GM19238 (cell line): ENCODE data around the gene ENTPD8.

Experiments
- DNase-seq: peaks from one replicate; pipeline ENCODE4 v3.0.0; 2011; ENCODE audit warnings: low spot score; ENCODE audit not compliant: insufficient read length

Gene ENTPD8

DNA sequence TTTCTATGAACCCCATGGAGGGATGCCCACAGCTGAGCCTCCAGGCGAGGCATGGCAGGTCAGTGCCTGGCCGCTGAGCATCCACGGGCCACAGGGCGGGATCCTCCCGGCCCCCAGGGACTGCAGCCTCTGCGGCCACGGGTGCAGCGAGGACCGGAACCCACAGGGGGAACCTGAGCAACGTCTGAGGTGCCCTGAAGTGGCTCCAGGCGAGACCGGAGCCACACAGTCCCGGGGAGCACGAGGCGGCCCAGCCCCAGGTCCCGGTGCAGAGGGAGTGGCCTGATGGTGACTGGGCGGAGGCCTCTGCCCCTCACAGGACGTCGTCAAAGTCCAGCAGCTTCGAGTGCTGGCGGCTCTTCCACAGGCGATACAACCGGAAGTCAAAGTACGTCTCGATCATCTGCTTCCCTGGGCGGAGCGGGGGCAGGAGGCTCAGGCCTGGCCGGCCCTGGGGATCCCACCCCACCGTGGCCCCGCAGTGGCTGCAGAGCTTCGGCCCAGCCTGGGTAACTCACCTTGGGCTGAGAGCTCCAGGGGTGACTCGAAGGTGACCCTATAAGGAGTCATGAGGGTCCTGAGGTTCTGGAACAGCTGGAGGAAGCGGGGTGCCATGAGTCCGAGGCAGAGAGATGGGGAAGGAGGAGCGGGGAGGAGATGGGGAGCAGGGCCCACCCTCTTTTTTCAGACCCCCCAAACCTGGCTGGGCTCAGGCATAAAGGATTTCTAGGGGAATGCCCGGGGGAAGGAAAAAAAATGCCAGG, 8.1 kb upstream of the ENTPD8 start:
- no peak for DNase-seq

DNA sequence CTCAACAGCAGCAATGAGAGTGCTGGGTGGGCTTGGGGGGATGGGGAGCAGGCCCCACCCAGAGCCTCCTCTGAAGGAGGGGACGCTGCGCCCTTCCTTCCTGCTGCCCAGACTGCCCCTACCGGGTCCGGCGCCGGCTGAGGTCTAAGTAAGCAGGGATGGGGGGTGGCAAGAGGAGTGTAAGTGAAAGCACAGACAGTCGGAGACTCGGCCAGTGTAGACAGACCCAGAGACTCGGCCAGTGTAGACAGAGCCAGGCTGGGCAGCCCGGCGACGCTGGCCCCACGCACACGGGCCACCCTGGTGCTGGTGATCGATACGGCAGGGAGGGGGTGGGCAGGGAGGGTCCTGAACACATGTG, 7.4 kb upstream of the ENTPD8 start:
- no peak for DNase-seq

DNA sequence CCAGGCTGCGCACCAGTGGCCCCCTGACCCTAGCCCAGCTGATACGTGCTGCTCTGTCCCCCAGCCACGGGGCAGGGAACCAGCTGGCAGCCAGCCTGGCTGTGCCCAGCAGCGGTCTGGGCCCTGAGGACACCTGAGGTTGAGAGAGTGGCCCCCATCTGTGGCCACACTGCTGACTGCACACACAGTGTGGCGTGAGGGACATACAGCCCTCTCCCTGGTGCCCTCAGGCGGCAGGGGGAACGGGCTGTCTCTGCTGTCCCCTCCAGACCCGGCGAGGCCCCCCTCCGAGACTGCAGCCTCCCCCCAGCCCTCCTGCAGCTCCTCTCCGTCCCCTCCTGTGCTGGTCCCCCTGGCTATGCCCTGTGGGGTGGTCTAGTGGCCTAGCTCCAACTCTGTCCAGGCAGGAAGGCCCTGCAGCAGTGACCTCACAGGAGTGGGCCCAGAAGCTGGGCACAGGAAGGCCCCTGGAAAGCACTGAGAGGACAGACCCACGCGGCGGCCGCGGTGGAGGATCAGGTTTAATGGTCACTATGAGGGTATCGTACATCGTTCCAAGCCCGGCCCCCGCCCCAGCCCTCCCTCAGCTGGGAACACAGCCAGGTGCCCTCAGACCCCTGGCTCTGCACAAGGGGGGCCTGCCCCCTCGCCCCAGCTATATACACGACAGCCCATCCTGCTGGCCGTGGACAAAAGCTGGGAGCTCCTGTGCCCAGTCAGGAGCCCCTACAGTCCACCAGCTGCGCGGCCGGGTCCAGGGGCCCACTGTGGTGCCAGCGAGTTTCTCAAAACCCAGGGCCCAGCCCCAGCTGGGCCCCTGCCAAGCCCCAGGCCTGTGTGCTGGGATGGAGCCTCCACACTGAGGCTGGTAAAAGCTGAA, 6.8 kb upstream of the ENTPD8 start:
- no peak for DNase-seq

DNA sequence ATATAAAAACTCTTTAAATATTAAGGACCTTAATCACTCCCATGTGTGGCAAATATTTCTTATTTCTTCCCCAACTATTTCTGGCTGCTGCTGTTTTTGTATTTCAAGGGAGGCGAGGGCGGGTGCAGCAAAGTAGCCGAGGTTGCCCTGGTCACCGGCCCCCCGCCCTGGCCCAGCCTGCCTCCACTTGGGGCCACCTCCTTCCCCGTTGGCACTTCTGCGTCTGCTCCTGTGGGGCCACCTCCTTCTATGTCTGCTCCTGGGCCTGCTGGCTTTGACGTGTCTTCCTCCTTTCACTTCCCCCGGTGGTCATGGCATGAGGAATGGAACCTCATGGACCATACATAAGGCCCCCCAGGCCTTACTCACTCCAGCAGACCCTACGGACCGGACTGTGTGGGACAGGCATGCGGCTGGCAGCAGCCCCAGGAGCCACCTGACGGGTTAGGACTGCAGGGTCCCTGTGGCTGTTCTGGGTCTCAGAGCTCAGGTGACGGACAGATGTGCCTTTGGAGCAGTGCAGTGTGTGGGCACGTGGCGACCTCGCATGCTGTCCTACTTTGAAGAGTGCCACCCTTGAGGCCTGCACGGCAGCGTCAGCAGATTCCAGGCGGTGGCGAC, 5.8 kb upstream of the ENTPD8 start:
- no peak for DNase-seq

DNA sequence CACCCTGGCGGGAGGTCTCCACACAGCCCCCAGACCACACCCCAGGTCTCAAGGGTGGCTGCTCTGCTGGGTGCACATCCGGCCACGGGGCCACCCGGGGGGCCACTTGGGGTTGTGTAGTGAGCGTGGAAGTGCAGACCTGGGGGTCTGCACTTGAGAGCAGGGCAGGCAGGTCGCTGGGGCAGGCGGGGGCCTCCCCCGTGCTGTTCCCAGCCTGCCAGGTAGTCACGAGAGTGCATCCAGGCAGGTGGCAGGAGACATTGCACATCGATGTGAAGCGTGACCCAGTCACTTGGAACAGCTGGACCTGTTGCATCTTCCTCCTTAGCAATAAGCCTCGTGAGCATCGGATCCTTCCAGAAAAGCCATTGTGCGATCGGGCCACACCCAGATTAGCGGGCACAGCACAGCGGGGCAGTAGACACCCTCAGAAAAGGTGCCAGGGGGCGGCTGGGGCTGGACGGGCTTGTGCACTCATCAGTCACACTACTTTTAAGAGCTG, 4.8 kb upstream of the ENTPD8 start:
- no peak for DNase-seq

DNA sequence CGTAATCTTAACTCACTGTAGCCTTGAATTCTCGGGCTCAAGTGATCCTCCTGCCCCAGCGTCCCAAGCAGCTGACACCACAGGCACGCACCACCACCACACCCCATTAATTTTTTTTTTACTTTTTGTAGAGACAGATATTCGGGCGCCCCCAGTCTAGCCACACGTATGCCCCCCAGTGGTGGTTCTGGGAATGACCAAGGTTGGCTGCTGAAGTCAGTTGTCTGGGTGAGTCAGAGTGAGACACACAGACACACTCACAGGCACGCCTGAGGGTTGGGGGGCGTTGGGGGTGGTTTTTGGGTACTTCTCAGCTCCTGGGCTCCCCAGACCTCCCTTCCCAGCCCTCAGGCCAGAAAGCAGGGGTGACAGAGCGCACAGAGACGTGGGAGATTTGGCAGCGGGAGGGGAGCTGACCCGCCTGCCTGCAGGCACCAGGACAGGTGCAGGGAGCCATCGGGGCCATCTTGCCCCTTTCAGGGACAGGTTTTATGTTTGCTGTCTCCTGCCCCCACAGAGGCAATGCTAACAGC, 4.2 kb upstream of the ENTPD8 start:
- DNase-seq = peak; percentile 87

DNA sequence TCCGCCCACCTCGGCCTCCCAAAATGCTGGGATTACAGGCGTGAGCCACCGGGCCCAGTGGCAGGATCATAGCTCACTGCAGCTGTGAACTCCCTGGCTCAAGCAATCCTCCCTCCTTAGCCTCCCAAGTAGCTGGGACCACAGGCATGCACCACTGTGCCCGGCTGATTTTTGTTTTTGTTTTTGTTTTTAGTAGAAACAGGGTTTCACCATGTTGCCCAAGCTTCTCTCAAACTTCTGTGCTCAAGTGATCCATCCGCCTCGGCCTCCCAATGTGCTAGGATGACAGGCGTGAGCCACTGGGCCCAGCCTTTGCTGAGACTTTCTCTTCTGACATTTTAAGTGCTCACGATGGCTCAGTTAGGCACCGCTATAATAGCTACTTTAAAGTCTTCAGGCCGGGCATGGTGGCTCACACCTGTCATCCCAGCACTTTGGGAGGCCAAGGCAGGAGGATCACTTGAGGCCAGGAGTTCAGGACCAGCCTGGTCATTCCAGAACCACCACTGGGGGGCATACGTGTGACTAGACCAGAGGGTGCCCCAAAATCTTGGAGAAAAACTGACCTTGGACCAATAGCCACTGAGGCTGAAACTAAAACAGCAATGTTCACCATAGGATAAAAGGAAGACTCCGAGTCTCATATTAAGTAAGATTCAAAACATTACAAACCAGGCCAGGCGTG, 3.1 kb upstream of the ENTPD8 start:
- DNase-seq = no peak

DNA sequence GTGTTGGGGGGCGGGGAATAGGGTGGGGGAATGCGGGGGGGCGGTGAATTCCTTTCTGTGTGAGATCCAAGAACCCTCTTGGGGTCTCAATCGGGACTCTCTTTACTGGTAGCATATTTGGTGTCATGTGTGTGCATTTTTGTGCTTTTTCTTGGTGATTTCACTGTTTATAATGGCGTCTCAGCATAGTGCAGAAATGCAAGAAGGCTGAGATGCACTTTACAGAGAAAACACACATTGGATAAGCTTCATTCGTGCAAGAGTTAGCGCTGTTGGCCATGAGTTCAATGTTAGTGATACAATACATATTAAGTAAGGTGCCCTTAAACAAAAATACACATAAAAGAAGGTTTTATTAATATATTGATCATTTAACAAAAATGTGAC, 771 bp upstream of the ENTPD8 start:
- no peak for DNase-seq

DNA sequence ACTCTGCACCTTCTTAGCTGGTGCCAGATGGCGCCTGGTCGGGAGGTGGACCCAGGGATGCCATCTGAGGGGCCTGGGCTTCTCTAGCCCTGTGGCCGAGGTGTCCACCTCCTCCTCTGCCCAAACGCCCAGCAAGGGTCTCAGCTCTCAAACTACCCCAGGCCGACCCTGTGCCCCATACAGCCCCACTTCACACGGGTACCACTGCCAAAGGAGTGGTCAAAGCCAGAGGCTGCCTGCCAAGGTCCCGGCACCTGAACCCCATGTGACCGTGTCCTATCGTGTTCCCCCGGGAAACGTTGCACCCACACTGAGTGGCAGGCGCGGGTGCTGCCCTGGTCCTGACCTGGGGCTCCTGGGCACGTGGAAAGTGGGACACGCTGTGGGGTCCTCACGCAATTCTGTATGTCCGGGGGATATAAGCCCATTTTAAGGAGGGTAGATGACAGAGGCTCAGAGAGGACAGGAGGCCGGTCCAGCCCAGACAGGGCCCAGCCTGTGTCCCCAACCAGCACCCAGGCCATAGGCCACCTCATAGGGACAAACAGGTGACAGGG, 1.9 kb downstream of the ENTPD8 start:
- DNase-seq = no peak

DNA sequence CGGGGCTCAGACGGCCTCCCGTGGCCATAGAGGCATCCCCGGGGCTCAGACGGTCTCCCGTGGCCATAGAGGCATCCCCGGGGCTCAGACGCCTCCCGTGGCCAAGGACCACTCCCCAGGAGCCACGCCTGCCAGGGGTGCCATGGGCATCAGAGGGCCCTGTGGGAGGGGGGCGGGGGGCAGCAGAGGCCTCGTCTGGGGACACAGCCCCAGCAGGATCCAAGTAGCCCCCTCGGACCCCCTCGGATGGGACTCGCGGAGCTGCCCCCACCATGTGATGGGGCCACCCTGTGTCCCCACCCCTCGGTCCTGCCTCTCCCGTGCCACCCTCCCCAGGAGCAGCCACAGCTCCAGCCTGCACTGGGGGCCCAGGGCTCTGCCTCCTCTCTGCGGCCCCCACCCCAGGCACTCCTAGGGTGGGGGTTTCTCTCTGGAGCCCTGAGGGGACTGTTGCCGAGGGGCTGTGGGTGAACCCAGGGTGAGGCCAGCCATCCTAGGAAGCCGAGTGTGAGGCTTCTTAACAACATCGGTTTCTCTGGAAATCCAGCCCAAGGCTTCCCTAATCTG, 2.5 kb downstream of the ENTPD8 start:
- no peak for DNase-seq

DNA sequence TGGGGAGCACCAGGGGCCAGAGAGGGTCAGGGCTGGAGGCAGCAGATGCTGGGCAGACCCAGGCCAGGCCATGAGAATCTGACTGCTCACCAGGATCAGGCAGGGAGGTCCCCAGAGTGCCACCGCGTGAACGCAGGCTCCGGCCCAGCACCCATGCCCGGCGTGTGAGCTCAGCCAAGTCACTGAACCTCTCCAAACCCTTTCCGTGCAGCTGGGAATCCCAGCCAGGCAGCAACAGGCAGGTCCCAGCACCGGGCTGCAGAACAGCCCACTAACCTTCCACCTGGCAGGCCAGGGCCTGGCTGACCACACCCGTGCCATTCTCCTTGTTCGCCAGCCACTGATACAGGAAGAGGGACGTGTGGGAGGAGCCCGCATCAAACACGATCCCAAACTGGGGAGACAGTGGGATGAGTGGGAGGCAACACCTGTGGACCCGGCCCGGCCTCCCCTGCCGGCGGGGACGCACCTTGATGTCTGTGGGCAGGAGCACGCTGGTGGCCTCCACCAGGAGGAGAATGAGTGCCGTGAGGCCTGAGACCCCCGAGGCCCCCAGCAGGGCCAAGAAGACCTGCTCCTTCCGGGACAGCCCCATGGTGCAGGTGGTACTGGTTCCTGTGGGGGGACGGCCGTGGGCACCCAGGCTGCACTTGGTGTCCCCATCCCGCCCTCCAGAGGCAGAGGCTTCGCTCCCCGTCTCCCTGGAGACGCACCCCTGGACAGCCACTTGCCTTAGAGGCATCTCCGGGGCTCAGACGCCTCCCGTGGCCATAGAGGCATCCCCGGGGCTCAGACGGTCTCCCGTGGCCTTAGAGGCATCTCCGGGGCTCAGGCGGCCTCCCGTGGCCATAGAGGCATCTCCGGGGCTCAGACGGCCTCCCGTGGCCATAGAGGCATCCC, 3.2 kb downstream of the ENTPD8 start:
- DNase-seq = no peak

DNA sequence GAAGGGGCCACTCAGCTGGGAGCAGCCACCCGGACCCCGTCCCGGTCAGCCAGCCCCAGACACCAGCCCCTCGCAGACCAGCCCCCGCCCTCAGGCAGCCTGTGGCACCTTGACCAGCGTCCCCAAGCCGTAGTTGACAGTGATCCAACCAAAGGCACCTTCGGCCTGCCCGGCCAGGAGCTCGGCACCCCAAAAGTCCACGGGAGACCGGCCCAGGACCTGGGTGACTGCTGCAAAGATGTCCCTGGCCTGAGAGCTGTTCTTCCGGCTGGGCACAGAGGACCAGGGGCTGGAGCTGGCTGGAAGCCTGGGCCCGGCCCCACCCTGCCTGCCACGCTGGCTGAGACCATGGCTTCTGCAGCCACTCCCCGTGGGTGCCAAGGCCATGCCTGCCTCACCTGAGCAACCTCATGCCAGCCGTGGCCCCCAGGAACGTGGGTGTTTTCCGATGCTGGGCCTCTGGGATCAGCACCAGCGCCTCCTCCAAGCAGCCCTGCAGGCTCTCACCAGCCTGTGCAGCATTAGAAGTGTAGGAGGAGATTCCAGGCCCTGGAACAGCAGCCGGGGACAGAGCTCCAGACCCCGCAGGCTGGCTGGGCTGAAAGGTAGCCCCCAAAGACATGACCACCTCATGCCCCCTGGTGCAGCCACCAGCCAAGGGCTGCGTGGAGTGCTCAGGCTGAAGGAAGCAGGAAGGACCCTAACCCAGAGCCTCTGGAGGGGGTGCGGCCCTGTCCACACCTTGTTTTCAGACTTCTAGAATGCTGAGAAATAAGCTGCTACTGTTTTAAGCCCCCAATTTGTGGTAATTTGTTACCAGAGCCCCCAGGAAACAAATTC, 4.2 kb downstream of the ENTPD8 start:
- DNase-seq = no peak

DNA sequence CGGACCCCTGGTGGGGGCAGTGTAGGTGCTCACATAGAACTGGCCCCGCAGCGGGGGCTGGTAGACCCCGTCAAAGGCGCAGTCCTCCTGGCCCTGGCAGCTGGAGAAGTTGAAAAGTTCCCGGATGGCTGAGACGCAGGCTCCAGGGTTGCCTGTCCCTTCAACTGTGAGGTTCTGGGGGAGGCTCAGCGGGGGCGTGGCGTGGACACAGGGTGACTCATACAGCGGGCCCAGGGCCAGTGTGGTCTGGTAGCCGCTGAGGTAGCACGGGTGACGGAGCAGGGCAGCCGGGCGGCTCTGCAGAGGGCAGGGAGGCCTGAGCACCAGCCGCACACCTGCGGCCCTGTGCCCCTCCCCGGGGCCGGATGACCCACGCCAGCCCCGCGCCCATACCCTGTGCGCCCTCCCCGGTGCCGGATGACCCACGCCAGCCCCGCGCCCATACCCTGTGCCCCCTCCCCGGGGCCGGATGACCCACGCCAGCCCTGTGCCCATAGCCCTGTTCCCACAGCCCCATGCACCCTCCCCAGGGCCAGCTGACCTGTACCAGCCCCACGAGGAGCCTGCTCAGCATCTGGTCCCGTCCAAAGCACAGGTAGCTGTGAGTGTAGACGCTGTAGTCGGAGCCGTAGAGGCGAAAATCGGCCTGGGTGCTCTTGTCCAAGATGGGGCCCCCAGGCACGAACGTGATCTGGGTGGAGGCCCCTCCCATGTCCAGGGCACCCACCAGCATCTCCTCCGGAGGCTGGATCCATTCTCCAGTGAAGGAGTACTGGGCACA, 5.0 kb downstream of the ENTPD8 start:
- no peak for DNase-seq

DNA sequence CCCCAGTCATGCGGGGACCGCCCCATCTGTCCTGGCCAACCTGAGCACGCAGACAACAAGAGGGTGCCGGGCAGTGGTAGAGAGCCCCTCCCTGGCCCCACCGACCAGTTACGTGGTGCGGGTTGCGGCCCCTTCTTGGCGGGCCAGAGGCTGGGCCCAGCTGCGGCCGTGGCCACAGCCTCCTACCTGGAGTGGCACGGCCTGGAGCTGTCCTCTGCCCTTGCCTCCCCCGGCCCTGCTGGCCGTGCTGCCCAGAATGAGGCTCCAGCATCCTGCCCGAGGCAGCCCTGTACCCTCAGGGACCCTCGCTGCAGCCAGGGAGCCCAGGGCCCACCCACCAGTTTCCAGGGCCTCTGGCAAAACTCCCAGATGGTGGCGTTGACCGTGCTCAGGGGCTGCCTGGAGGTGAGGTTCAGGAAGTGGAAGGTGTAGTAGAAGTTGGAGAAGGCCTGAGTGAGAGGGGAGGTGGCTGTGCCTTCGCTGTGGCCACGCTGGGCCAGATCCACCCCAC, 5.7 kb downstream of the ENTPD8 start:
- no peak for DNase-seq

DNA sequence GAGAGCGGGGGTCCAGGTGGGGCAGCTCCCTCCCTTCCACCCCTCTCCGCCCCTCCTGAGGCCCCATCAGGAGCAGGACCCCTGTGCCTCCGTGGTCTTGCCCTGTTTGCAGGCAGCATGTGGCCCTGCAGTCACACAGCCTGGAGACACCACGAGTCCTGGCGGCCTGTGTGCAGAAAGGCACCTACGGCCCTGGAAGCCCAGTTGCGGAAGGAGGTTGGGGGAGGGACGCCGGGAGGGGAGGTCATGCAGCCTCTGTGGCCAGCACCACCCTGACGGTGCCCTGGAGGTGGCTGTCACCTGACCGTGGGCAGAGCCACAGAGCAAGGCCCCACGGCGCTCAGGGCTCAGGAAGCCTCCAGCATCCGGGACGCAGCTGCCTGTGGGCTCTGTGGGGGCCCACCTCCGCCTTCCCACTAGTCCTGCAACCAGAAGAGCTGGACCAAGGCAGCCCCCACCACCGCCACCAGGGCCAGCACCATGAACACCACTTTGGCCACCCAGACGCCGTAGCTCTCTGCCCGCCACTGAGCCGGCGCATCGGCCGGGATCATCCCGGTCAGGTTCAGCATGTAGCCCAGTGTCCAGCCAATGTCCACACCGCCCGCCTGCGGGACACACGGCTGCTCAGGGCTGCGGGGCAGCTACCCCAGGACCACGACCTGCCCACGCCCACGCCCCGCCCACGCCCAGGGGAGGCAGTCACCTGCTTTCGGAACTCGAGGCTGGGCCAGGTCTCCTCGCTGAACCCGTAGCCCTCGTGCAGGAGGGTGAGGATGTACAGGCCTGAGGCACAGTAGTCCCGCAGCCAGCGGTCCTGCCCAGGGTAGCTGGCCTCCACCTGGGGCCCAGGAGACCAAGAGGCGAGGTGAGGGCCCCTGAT, 6.4 kb downstream of the ENTPD8 start:
- no peak for DNase-seq

DNA sequence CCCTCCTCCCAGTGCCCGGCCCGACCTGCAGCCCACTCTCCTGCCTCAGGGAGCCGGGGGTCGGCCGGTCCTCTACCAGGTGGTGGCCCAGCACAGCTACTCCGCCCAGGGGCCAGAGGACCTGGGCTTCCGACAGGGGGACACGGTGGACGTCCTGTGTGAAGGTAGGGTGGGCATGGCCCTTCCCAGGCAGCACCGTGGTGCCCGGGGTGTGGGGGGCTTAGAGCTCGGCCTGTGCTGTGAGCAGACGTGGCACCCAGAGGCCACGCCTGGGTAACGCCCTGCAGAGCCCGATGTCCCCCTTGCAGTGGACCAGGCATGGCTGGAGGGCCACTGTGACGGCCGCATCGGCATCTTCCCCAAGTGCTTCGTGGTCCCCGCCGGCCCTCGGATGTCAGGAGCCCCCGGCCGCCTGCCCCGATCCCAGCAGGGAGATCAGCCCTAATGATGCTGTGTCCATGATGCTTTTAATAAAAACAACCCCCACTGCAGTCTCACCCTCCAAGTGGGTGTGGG, 7.2 kb downstream of the ENTPD8 start:
- no peak for DNase-seq
